ENCODE data around the gene GMPS.

DNA sequence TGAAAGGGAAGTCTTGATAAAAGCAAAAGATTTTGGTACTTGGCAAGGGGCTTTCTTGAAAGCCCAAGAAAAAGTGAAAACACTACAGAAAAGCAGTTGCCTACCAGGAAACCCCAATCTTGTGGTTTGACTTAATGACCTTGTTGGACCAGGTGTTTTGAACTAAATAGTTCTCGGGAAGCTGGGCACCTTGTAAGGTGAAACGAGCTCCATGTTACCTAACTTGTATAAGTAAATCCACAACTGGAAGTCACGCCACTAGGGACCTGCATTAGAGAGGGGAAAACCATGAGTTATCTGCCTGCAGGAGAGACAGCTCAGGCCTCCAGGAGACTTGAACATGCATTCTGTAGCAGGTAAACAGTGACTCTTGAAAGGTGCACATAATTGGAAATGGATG lies 88.2 kb downstream of the GMPS start:
- TF ChIP-seq, protein P1, sequence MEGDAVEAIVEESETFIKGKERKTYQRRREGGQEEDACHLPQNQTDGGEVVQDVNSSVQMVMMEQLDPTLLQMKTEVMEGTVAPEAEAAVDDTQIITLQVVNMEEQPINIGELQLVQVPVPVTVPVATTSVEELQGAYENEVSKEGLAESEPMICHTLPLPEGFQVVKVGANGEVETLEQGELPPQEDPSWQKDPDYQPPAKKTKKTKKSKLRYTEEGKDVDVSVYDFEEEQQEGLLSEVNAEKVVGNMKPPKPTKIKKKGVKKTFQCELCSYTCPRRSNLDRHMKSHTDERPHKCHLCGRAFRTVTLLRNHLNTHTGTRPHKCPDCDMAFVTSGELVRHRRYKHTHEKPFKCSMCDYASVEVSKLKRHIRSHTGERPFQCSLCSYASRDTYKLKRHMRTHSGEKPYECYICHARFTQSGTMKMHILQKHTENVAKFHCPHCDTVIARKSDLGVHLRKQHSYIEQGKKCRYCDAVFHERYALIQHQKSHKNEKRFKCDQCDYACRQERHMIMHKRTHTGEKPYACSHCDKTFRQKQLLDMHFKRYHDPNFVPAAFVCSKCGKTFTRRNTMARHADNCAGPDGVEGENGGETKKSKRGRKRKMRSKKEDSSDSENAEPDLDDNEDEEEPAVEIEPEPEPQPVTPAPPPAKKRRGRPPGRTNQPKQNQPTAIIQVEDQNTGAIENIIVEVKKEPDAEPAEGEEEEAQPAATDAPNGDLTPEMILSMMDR (IDR thresholded peaks at IDR 0.05), result no peak
- no peak for TF ChIP-seq POLR2A (IDR thresholded peaks at IDR 0.05)
